GM18873 (cell line): ENCODE data around the gene HCAR1.
"Not testable (repeated sequence)": the region's sequence is repeated elsewhere in the genome, so short reads cannot be mapped to it uniquely, and the experiment has no call there.

Source experiments
- ATAC-seq: cut with Tn5 transposase; IDR thresholded peaks from one replicate; pipeline ENCODE4 v1.9.1; 2021; ENCODE audit warnings: mild to moderate bottlenecking, moderate library complexity, moderate number of reproducible peaks; ENCODE audit not compliant: unreplicated experiment, low FRiP score

Gene HCAR1, protein sequence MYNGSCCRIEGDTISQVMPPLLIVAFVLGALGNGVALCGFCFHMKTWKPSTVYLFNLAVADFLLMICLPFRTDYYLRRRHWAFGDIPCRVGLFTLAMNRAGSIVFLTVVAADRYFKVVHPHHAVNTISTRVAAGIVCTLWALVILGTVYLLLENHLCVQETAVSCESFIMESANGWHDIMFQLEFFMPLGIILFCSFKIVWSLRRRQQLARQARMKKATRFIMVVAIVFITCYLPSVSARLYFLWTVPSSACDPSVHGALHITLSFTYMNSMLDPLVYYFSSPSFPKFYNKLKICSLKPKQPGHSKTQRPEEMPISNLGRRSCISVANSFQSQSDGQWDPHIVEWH

DNA sequence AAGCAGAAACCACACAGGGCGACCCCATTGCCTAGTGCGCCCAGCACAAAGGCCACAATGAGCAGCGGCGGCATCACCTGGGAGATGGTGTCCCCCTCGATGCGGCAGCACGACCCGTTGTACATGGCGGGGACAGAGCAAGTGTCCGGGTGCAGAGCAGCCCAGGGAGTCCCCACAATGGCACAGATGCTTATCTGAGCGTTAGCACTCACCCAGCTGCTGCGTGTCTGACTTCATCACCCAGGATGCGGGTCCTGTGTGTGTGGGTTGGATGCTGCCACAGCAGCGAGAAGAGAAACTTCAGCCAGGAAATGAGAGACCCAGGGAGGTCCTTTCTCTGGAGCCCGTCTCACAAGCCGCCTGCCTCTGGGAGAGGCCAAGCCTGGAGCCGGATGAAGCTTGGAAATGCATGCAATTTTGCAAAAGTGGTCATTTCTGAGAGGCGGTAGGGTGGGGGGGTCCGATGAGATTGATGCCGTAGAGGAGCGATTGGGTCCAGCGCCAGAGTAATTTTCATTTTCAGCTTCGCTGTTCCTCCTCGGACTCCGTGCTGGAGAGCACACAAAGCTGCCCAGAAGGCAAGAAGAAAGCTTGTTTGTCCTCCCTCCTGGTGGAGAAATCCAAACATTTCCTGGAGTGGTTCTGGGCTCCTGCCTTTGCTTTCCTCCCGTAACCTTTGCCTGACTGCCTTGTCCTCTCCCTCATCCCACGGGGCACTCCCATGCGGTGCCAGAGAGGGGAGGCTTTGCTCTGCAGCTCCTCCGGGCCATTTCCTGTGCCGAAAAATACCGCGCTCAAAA is at the start of gene HCAR1:
Gene HCAR1 (minus strand): TSS at position 630 of the 800 bp plus-strand sequence. CDS start 505 bp downstream, at position 125.
- no peak for ATAC-seq

GRCh38 chr12:122757568-122757967 is 26.9 kb upstream of the HCAR1 start:
- ATAC-seq = no peak

DNA sequence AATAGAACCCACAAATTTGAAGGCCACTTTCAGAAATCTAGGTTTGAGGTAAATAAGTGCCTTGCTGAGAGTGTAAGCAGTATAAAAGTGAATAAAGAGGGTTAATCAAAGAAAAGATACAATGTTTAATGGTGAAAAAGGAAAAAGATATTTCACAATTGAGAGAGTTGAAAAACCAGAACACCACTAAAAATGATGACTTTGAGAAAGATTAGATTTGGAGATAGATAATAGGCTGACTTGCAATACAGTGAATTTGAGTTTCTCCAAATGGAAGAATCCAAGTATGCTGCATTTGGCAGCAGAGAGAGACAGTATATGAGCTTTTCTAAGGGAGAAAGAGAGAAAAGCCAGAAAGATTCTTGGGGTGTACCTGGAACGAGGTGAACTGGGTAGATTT is 24.1 kb upstream of the HCAR1 start:
- ATAC-seq = no peak

DNA sequence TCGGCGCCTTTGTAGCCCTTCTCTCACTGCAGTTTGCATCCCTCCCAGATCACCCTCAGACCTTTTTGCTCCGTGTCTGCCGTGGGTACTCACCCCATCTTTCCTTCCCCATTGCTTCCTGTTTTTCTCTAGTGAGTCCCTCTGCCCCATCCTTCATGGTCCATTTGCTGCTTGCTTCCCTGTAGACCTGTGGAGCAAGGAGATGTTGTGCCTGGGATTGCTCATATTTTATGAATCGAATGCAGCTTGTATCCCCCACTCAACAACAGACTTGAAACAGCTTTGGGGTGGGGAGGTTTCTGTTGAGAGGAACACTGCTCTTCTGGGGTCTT is 22.6 kb upstream of the HCAR1 start:
- no peak for ATAC-seq

- ATAC-seq = peak; percentile 92
Measured at GRCh38 chr12:122752464-122753318, 22.0 kb upstream of the HCAR1 start, which contains the start of gene DENR. TSS of gene DENR (plus strand) at chr12:122752824. CDS start at chr12:122753702, 878 bp downstream.

DNA sequence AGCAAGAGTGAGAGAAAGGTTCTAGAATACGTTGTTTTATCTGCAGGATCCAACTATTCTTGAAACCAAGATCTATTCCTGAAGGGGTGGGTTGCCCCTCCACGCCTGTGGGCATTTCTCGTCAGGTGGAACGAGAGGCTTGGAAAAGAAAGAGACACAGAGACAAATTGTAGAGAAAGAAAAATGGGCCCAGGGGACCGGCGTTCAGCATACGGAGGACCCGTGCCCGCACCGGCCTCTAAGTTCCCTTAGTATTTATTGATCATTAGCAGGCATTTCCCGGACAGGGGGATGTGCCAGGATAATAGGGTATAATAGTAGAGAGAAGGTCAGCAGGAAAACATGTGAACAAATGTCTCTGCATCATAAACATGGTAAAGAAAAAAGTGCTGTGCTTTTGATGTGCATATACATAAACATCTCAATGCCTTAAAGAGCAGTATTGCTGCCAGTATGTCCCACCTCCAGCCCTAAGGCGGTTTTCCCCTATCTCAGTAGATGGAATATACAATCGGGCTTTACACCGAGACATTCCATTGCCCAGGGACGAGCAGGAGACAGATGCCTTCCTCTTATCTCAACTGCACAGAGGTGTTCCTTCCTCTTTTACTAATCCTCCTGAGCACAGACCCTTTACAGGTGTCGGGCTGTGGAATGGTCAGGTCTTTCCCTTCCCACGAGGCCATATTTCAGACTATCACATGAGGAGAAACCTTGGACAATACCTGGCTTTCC is 20.3 kb upstream of the HCAR1 start:
- ATAC-seq = not testable (repeated sequence)

GRCh38 chr12:122749569-122750332 is 19.1 kb upstream of the HCAR1 start:
- ATAC-seq = no peak

GRCh38 chr12:122747224-122748135 is 16.8 kb upstream of the HCAR1 start:
- ATAC-seq = no peak

- ATAC-seq = no peak
Measured at GRCh38 chr12:122743895-122744525, 13.4 kb upstream of the HCAR1 start.

- ATAC-seq = no peak
Measured at GRCh38 chr12:122740351-122740750, 9.7 kb upstream of the HCAR1 start.

DNA sequence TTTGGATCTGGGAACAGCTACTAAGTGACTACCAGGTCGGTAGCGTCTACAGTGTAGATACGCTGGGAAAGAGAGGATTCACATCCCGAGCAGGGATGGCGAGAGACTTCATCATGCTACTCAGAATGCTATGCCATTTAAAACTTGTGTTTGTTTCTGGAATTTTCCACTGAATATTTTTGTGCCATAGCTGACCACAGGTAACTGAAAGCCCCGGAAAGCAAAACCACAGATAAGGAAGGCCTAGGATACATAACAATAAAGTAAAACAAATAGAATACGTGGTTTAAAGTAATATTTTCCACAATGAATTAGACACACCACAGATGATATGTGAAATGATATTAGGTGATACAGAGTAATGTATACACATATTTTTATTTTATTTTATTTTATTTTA is 7.9 kb upstream of the HCAR1 start:
- no peak for ATAC-seq

DNA sequence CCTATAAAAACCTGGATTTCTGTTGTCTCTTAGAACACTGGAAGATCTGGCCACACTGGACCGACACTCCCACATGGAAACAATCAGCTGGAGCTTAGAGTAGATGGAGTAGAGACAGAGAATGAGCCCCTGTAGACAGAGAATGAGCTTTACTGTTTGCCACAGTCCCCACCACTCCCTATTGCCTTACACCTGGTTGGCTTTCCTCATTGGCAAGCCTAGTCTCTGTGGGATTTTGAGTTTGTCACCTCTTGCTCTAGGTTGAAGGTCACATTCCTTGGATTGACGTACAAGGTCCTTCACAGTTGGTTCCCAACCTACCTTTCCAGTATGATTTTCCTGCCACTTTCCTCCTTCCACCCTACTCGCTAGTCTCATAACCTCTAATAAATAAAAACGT is 2.0 kb upstream of the HCAR1 start:
- ATAC-seq = no peak

GRCh38 chr12:122732170-122732569 is 1.5 kb upstream of the HCAR1 start:
- ATAC-seq = no peak

GRCh38 chr12:122729583-122730214 is 945 bp downstream of the HCAR1 start:
- no peak for ATAC-seq

DNA sequence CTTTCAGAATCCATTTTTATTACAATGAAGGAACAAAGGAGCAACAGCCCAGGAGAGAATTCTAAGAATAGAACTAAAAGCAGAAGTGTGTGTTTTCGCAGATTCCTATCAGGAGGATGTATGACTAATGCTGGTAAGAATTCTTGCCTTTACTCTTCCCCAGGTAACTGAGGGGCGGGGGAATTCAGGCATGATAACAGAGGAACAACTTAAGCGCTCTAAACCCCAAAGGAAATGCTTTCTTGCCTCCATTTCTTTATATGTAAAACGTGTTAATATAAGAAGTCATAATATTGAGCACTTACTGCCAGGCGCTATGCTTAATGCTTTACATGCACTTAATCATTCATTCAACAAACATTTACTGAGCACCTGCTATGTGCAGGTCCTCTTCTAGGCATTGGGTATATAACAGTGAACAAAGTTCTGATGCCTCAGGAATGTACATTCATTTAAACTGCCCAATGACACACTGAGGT is 4.5 kb downstream of the HCAR1 start:
- no peak for ATAC-seq

GRCh38 chr12:122725452-122726079 is 5.1 kb downstream of the HCAR1 start:
- no peak for ATAC-seq
